SK-N-SH (cell line): Measurements from ENCODE around the gene KRT26. TPM values are rescaled to one million over a fixed set of nuclear protein-coding genes. Genes with fewer than 3 reads are reported as not detected.

Experiments
- CTCF ChIA-PET: fragments of 300-600, 350-600 bp; formaldehyde crosslinking; extraction: SDS; loops from one replicate; lab custom pipeline; 2021; lab: Yijun Ruan, JAX
- POLR2A ChIA-PET: fragments of 350-600 bp; sonication (Branson Sonifier 250); formaldehyde crosslinking; extraction: SDS; loops from one replicate; lab custom pipeline; 2020; ENCODE audit warnings: antibody characterized with exemption, inconsistent platforms; lab: Yijun Ruan, JAX
- DNase-seq: peaks from one replicate; pipeline ENCODE4 v3.0.0; 2012
- H2AFZ ChIP-seq: fragments of 200-600 bp; sonication (generic); 2 replicates; pipeline ENCODE4 v1.8.1; 2016; ENCODE audit warnings: antibody characterized with exemption, mild to moderate bottlenecking, low read depth
- H3F3A ChIP-seq: fragments of 200-600 bp; sonication (generic); replicated peaks from 2 replicates; pipeline ENCODE3; 2016; ENCODE audit warnings: antibody characterized with exemption, mild to moderate bottlenecking; ENCODE audit not compliant: insufficient read depth
- H3K27ac ChIP-seq, 2 experiments: fragments of 200-500 bp in 1 of 2; fragments of 200-600 bp in 1 of 2; sonication (Bioruptor generic) in 1 of 2; sonication (generic), shearing (Covaris generic) in 1 of 2; 2 replicates each; pipeline versions ENCODE4 v1.5.1 to v1.6.1; 2014 to 2016; ENCODE audit warnings: low read depth in 2 of 2, inconsistent platforms in 1 of 2, low read length in 1 of 2, mild to moderate bottlenecking in 1 of 2, mixed read lengths in 1 of 2
- H3K27me3 ChIP-seq: fragments of 200-600 bp; sonication (generic), shearing (Covaris generic); 2 replicates; pipeline ENCODE4 v1.6.1; 2016; ENCODE audit warnings: mixed run types; ENCODE audit not compliant: insufficient read depth
- H3K36me3 ChIP-seq, 2 experiments: fragments of 200-500 bp in 1 of 2; fragments of 200-600 bp in 1 of 2; sonication (Bioruptor generic) in 1 of 2; sonication (generic) in 1 of 2; replicated peaks in 1 of 2; 2 replicates each; pipeline versions ENCODE3 to v1.5.1; 2014 to 2016; ENCODE audit warnings: low read length in 1 of 2, mild to moderate bottlenecking in 1 of 2; ENCODE audit not compliant: insufficient read depth in 2 of 2, control insufficient read depth in 1 of 2
- H3K4me1 ChIP-seq, 2 experiments: fragments of 200-500 bp in 1 of 2; fragments of 200-600 bp in 1 of 2; sonication (Bioruptor generic) in 1 of 2; sonication (generic), shearing (Covaris generic) in 1 of 2; 2 replicates each; pipeline versions ENCODE4 v1.5.1 to v1.6.1; 2014 to 2016; ENCODE audit warnings: low read depth in 1 of 2, low read length in 1 of 2, mixed run types in 1 of 2; ENCODE audit not compliant: insufficient read depth in 2 of 2, control insufficient read depth in 1 of 2
- H3K4me2 ChIP-seq: fragments of 200-600 bp; sonication (generic), shearing (Covaris generic); 2 replicates; pipeline ENCODE4 v1.6.1; 2017; ENCODE audit warnings: mixed run types
- H3K4me3 ChIP-seq, 2 experiments: fragments of 200-500 bp in 1 of 2; fragments of 200-600 bp in 1 of 2; sonication (Bioruptor generic) in 1 of 2; sonication (generic), shearing (Covaris generic) in 1 of 2; 2 replicates each; pipeline versions ENCODE4 v1.5.1 to v1.8.1; 2014 to 2016; ENCODE audit warnings: low read depth in 2 of 2, inconsistent platforms in 1 of 2, low read length in 1 of 2, mild to moderate bottlenecking in 1 of 2, mixed read lengths in 1 of 2, moderate library complexity in 1 of 2
- H3K79me2 ChIP-seq: fragments of 200-600 bp; sonication (generic); 2 replicates; pipeline ENCODE4 v1.8.1; 2017; ENCODE audit warnings: mild to moderate bottlenecking; ENCODE audit not compliant: insufficient read depth
- H3K9ac ChIP-seq: fragments of 200-600 bp; sonication (generic); 2 replicates; pipeline ENCODE4 v1.6.1; 2017; ENCODE audit warnings: mixed run types
- H3K9me2 ChIP-seq: fragments of 200-600 bp; sonication (generic); 2 replicates; pipeline ENCODE4 v1.6.1; 2017; ENCODE audit warnings: mixed run types
- H3K9me3 ChIP-seq: fragments of 200-600 bp; sonication (generic); 2 replicates; pipeline ENCODE4 v1.6.1; 2017; ENCODE audit warnings: mixed run types, mild to moderate bottlenecking, moderate library complexity
- H4K20me1 ChIP-seq: fragments of 200-600 bp; sonication (generic); 2 replicates; pipeline ENCODE4 v1.6.1; 2017; ENCODE audit warnings: mild to moderate bottlenecking, mixed run types; ENCODE audit not compliant: insufficient read depth
- CTCF ChIP-seq: fragments of 200-600 bp; sonication (generic); IDR thresholded peaks from 2 replicates; pipeline ENCODE4 v1.6.1; 2017; ENCODE audit warnings: antibody characterized with exemption, mild to moderate bottlenecking, moderate library complexity
- EZH2phosphoT487 ChIP-seq: fragments of 200-600 bp; sonication (generic); IDR thresholded peaks from 2 replicates; pipeline ENCODE4 v1.6.1; 2017; ENCODE audit warnings: low read depth, mixed run types, mild to moderate bottlenecking, antibody characterized with exemption, moderate library complexity, borderline replicate concordance
- FOSL2 ChIP-seq: IDR thresholded peaks from 2 replicates; pipeline ENCODE4 v1.4.0; 2012; ENCODE audit warnings: low read depth, mild to moderate bottlenecking, moderate library complexity, borderline replicate concordance
- FOXJ3 ChIP-seq: sonication (generic); formaldehyde crosslinking; IDR thresholded peaks from 2 replicates; pipeline ENCODE4 v1.5.1; 2020; ENCODE audit warnings: mild to moderate bottlenecking, missing genetic modification reagents
- GABPA ChIP-seq: IDR thresholded peaks from 2 replicates; pipeline ENCODE4 v1.4.0; 2012; ENCODE audit warnings: low read depth, mild to moderate bottlenecking
- GATA2 ChIP-seq: sonication (generic); formaldehyde crosslinking; IDR thresholded peaks from 2 replicates; pipeline ENCODE4 v1.5.0; 2020; ENCODE audit warnings: mild to moderate bottlenecking, missing genetic modification reagents
- JUND ChIP-seq: IDR thresholded peaks from 2 replicates; pipeline ENCODE4 v1.4.0; 2012
- MEF2A ChIP-seq: IDR thresholded peaks from 2 replicates; pipeline ENCODE4 v1.4.0; 2012; ENCODE audit warnings: low read depth, borderline replicate concordance
- NRF1 ChIP-seq: IDR thresholded peaks from 2 replicates; pipeline ENCODE4 v1.6.1; 2012; ENCODE audit warnings: low read depth, mild to moderate bottlenecking, low read length
- PBX3 ChIP-seq: IDR thresholded peaks from 2 replicates; pipeline ENCODE4; 2012
- POLR2AphosphoS5 ChIP-seq: IDR thresholded peaks from 2 replicates; pipeline ENCODE4 v1.6.1; 2012; ENCODE audit warnings: low read depth, low read length
- RAD21 ChIP-seq: IDR thresholded peaks from 2 replicates; pipeline ENCODE4 v1.6.1; 2012; ENCODE audit warnings: mild to moderate bottlenecking, low read length
- RCOR1 ChIP-seq: fragments of 150-350 bp; IDR thresholded peaks from 2 replicates; pipeline ENCODE4 v1.6.1; 2017; ENCODE audit warnings: antibody characterized with exemption, low read length
- REST ChIP-seq: IDR thresholded peaks from 2 replicates; pipeline ENCODE4 v1.6.1; 2012; ENCODE audit warnings: mild to moderate bottlenecking, low read depth, low read length, moderate library complexity
- RFX5 ChIP-seq: IDR thresholded peaks from 2 replicates; pipeline ENCODE4 v1.6.1; 2012; ENCODE audit warnings: mild to moderate bottlenecking, improper control_type of control experiment, low read length
- RXRA ChIP-seq: IDR thresholded peaks from 2 replicates; pipeline ENCODE4 v1.4.0; 2012; ENCODE audit warnings: low read depth, mild to moderate bottlenecking, borderline replicate concordance
- SIN3A ChIP-seq: IDR thresholded peaks from 2 replicates; pipeline ENCODE4 v1.6.1; 2012; ENCODE audit warnings: low read depth, mild to moderate bottlenecking, low read length, moderate library complexity, borderline replicate concordance
- SMC3 ChIP-seq: IDR thresholded peaks from 2 replicates; pipeline ENCODE4 v1.6.1; 2012; ENCODE audit warnings: low read depth, low read length, improper control_type of control experiment
- TAF1 ChIP-seq: IDR thresholded peaks from 2 replicates; pipeline ENCODE4 v1.6.1; 2012; ENCODE audit warnings: low read depth, mild to moderate bottlenecking, low read length, moderate library complexity, borderline replicate concordance
- TCF12 ChIP-seq: IDR thresholded peaks from 2 replicates; pipeline ENCODE4 v1.4.0; 2012
- TEAD4 ChIP-seq: IDR thresholded peaks from 2 replicates; pipeline ENCODE4 v1.4.0; 2012; ENCODE audit warnings: mild to moderate bottlenecking, borderline replicate concordance; ENCODE audit not compliant: insufficient read depth
- USF1 ChIP-seq: IDR thresholded peaks from 2 replicates; pipeline ENCODE4 v1.4.0; 2012; ENCODE audit warnings: low read depth, borderline replicate concordance
- YY1 ChIP-seq: IDR thresholded peaks from 2 replicates; pipeline ENCODE4 v1.4.0; 2012; ENCODE audit warnings: low read depth, mild to moderate bottlenecking
- WGBS: methylation state at CpG from one replicate; pipeline ENCODE4 v1.1.6; 2017; ENCODE audit warnings: low lambda C conversion rate; 5-methylcytosine and 5-hydroxymethylcytosine counted together
- polyA plus RNA-seq, 3 experiments: library from polyadenylated mRNA; depleted of rRNA; stranded (reverse); fragments of >200 nt; gene quantifications; 2 replicates each; pipeline ENCODE4 v1.2.3, GENCODE V29; 2012

Gene KRT26
- polyA plus RNA-seq, 1 of the 3 experiments (the other 2 are of a cell fraction) = not detected

GRCh38 chr17:40803617-40804082 is 31.6 kb upstream of the KRT26 start:
- Histone ChIP-seq H3K36me3 (no peaks in the 10 kb centered on the region), H2AFZ (no peak overlapping the region), H3K27me3 (peaks cover 52% of the 10 kb centered on the region), H3K9me2 (no peaks in the 10 kb centered on the region), H3K9me3 (no peaks in the 10 kb centered on the region), H3K9ac (no peak overlapping the region), H3K27ac (no peak overlapping the region), H3K4me1 (peaks cover 0 to 2% of the 10 kb centered on the region in 2 experiments; a peak in 1 of 4 replicates), H3K79me2 (no peaks in the 10 kb centered on the region), H3K4me2 (no peak overlapping the region), H3F3A (no peaks in the 10 kb centered on the region), H3K4me3 (no peak overlapping the region; a peak in 1 of 4 replicates), H4K20me1 (no peaks in the 10 kb centered on the region)
- DNase-seq = peak; percentile 86
- ChIA-PET POLR2A (no interaction called here), CTCF (interaction anchor here (0.6 to 6.7 kb wide), 22 partner anchors 8 to 877 kb away, joined by 3 to 44 read pairs (median 4); partner anchors contain the start of genes KRT10 and SMARCE1)
- TF ChIP-seq FOSL2 (no peak), EZH2phosphoT487 (no peak), RCOR1 (peak; percentile 27; the same call in 1 of the 2 replicates), SIN3A (no peak), REST (no peak), YY1 (no peak), RAD21 (peak; percentile 89), TAF1 (no peak), POLR2AphosphoS5 (no peak), CTCF (peak; percentile 94), SMC3 (peak; percentile 90), TEAD4 (no peak), JUND (no peak), FOXJ3 (CRISPR knock-in tag) (no peak), USF1 (no peak), GATA2 (peak; percentile 29; the same call in 1 of the 2 replicates), NRF1 (no peak), GABPA (no peak), PBX3 (no peak), RFX5 (no peak), TCF12 (peak; percentile 36; the same call in 1 of the 2 replicates), MEF2A (no peak), RXRA (no peak)
- 3% methylated on average over 13 of the region's 13 CpGs for WGBS
